Measurements from ENCODE around the gene BDKRB2.

Gene BDKRB2

GRCh38 chr14:96198430-96199130 lies 6.1 kb upstream of the BDKRB2 start:
- no peak for DNase-seq (ENCODE audit: low spot score)

GRCh38 chr14:96201157-96201556 lies 3.5 kb upstream of the BDKRB2 start:
- DNase-seq (ENCODE audit: low spot score) = no peak

DNA sequence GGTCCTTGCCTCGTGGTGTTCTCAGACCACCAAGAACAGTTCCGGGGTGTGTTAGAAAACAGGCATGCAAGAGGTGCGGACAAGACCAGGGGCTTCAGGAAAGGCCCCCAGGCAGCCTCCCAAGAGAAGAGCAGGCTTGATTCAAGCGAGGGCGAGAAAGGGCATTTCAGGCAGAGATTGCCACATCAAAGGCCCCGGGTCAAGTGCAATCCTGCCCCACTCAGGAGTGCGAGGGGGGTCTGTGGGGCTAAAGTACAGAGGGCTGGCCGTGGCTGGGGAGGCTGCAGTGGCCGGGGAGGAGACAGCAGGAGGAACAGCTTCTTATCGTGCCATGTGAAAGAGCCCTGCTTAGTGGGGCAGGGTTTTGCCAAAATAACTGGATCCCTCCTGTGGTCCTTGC lies 2.7 kb upstream of the BDKRB2 start:
- DNase-seq (ENCODE audit: low spot score) = no peak

GRCh38 chr14:96202441-96203094 lies 2.1 kb upstream of the BDKRB2 start:
- DNase-seq (ENCODE audit: low spot score) = no peak

GRCh38 chr14:96203116-96203515 lies 1.5 kb upstream of the BDKRB2 start:
- no peak for DNase-seq (ENCODE audit: low spot score)

- no peak for DNase-seq (ENCODE audit: low spot score)
These were observed 1.0 kb upstream of the BDKRB2 start for GRCh38 chr14:96203635-96204034.

DNA sequence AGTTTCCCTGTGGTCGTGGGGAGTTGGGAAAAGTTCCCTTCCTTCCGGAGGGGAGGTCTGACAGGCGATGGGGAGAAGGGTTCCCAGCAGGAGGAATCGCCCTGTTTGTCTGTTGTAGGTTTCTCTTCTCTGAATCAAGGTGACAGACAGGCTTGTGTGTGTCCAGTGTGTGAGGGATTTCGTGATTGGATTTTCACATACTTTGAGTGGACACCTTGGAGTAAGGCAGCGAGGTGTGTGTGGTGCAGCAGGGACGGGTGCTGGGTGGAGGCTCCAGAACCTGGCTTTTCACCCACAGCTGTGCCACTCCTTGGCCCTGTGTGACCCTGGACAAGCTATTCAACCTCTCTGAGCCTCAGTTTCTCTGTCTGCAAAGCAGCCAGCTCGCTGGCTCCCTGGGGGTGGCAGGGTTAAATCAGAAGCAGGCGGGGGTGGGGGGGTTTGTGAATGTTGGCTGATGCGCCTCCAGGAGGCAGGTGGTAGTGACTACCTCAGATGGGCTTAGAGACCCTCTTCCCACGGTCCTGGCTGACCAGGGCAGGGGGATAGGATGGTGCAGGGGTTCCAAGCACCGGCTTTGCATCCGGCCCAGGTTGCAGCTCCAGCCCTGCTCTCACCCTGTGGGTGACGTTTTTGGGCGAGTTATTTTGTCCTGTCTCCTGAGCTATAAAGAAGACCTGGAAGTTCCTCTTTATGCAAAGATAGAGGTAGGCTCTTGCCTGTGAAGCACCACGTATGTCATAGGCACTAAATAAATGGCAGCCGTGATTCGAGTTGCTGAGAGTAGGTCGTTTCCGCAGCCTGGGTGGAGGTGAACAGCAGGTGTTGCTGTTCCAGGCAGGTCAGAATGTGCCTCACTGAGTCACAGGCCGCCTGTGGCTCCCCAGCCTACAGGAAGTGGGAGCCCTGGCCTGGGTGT lies 679 bp downstream of the BDKRB2 start:
- no peak for DNase-seq (ENCODE audit: low spot score)

- no peak for DNase-seq (ENCODE audit: low spot score)
These were observed 1.3 kb downstream of the BDKRB2 start for GRCh38 chr14:96205978-96206360.

DNA sequence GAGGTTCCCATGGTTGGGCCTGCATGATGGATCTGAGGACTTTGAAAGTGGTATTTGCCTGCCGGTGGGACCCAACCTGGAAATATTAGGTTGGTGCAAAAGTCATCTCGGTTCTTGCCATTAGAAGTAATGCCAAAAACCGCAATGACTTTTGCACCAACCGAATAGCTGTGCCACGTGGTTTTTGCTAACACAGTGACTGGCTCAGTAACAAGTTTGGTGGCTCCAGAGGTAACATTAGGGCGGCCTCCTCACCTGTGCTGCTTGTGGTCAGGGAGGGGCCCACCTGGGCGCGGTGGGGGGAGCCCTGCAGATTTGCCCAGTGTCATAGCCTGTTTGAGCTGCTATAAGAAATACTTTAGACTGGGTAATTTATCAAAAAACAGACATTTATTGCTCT lies 1.8 kb downstream of the BDKRB2 start:
- no peak for DNase-seq (ENCODE audit: low spot score)

DNA sequence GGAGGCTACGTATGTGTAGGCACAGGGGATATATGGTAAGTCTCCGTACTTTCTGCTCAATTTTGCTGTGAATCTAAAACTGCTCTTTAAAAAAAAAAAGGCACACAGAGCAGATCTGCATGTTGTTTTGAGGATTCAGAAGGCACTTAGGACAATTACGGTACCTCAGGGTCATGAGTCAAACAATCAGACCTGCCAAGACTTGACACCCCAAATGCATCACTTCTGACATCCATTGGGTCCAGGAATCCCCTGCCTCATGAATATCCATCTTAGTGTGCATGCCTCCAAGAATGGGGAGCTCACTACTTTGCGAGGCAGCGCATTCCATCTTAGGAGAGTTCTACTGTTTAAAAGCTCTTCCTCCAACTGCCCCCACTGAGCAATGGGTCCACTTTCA lies 3.0 kb downstream of the BDKRB2 start:
- DNase-seq (ENCODE audit: low spot score) = no peak

- no peak for DNase-seq (ENCODE audit: low spot score)
These were observed 4.1 kb downstream of the BDKRB2 start for GRCh38 chr14:96208739-96209138.

DNA sequence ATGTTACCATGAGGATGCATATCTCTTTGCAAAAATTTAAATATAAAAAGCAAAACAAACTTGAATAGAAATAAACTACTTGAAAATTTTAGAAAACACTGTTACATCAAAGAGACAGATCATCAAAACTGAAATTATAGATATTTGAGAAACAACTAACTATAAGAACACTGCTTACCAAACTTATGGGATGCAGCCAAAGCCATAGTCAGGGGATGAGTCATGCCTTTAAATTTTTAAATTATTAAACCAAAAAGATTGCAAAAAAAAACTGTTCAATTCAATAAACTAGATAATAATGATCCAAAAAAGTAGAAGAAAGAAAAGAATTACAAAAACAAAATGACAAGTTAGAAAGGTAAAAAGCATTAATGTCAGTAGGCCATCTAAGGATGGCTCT lies 7.5 kb downstream of the BDKRB2 start:
- DNase-seq (ENCODE audit: low spot score) = no peak

DNA sequence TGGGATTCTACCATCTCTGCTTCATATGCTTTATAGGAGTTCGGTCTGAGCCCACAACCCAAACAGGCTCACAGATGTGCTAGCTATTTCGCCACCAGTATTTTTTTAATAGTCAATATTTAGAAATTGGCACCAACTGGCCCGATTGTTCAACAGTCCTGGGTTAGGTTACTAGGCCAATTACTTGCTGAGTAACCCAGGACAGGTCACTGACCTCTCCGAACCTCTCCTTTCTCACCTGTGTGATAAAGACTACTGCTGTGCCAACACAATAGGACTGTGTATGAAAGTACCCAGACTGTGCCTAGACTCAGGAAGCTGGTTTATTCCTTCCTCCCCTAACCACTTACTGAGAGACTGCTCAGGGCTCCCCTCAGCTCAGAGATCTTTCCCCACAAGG lies 8.3 kb downstream of the BDKRB2 start:
- no peak for DNase-seq (ENCODE audit: low spot score)

DNA sequence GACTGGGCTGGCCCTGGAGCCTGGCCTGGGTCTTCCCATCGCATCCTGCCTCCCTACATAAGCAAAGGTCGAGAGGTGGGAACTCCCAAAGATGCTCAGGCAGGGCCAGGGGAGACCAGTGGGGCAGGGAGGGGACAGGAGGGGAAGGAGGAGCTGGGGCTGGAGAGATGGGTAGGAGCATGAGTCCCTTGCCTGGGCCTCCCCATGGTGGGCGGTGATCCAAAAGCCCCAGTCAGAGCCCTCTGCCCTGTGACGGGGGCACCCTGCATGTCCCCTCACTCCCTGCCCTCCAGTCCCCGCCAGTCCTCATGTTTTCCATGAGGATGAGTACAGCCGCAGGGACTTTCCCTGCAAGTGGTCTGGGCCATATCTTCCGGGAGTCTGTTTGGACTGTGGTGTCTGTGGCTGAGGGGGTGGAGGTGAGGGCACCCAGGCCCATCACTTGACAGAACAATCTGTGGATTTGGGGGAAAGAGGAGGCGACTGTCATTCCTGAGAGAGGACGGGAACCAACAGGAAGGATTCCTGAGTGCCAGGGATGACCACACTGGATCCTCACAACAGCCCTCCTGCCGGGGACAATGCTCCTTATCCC lies 9.3 kb downstream of the BDKRB2 start:
- no peak for DNase-seq (ENCODE audit: low spot score)

DNA sequence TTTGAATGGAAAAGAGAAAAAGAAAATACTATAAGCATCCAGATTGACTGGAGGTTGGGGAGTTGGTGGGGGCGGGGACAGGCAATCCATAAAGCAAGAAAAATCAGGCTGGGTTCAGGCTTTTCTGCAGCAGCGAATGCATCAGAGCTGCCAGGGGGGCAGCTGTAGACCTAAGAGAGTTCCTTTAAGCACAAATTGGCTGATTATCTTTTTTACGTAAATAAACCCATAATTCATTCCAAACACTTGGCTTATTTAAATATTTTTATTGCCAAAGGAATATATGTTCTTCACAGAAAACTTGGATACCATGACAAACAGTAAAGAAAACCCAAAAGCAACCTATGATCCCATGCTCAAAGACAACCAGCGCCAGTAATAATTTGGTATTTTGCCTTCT lies 10.2 kb downstream of the BDKRB2 start:
- no peak for DNase-seq (ENCODE audit: low spot score)

DNA sequence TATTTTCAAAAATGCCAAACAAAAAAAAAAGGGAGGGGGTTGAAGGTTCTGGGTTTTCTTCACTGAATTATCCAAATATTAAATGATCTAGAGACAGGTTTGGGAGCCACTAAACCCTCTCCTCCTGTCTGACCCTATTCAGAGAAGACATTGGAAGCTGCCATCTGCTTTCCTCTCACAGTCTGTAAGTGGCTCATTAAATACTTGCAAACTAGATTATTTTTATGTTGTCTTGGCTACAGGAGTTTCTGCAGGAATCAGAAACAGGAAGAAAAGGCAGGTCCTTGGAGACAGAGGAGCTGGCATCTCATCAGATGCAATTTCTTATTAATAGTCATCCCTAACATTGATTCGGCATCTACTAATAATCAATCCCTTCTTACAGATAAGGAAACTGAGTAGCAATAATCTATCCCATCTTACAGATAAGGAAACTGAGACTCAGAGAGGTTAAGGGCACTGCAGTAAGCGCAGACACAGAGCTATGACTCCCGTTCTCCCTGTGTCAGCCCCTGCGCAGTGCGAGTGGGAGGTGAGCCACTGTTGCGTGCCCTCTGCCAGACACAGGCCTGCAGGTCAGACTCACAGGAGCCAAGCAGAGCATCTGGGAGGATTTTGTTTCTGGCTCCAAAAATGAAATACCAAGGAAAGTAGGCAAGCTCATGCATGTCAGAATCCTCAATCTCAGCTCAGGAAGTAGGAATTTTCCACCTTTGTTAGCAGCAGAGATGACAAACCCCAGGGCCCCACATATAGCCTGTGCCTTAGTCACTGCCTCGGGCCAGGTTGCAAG lies 11.0 kb downstream of the BDKRB2 start:
- DNase-seq (ENCODE audit: low spot score) = no peak

GRCh38 chr14:96216627-96217026 lies 12.0 kb downstream of the BDKRB2 start:
- DNase-seq (ENCODE audit: low spot score) = no peak

DNA sequence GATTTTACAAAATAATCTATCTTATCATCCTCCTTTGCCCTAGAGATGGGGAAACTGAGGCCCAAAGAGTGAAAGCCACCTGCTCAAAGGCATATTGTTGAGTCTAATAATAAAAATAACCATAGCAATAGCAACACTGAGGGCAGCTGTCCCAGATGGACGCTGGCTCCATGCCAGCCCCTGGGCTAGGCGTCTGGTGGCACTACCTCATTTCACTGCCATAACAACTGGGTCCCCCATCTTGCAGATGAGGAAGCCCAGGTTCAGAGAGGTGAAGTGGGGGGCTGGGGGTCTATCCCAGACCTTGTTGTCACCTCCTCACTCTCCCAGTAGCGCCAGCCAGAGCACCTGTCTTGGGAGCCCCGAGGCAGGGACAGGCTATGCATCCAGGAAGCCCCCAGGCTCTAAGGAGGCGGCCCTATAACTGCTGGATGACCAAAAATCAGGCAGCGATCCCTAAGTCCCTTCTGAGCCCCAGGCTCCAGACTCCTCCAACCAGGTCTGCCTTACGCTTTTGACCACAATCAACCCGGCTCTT lies 12.8 kb downstream of the BDKRB2 start:
- DNase-seq (ENCODE audit: low spot score) = no peak

GRCh38 chr14:96221109-96221650 lies 16.5 kb downstream of the BDKRB2 start:
- no peak for DNase-seq (ENCODE audit: low spot score)

DNA sequence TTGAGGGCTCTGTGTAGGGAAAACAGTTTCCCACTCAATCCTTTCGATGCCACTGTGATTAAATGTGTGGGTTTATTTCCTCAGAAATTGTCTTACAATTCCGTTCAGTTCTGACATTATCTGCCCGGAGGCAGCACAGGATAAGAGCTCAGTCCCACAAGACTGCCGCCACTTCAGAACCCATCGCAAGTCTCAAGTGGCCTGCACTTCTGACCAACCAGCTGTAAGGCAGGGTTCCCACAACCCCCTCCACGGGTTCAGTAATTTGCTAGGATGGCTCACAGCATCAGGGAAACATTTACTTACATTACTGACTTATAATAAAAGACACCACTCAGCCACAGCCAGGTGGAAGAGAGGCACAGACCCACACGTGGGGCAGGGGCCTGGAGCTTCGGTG lies 17.2 kb downstream of the BDKRB2 start:
- DNase-seq (ENCODE audit: low spot score) = no peak

- no peak for DNase-seq (ENCODE audit: low spot score)
These were observed 19.9 kb downstream of the BDKRB2 start for GRCh38 chr14:96224480-96225096.
